GM10248 (cell line): ENCODE data around the gene EDAR.

Source experiments
- CTCF ChIA-PET: fragments of 300-600 bp; sonication (Branson Sonifier 250); formaldehyde crosslinking; extraction: SDS; loops from one replicate; lab custom pipeline; 2021; ENCODE audit warnings: antibody characterized with exemption; lab: Yijun Ruan, JAX
- POLR2A ChIA-PET: fragments of 350-650 bp; sonication (Branson Sonifier 250); formaldehyde crosslinking; extraction: SDS; loops from one replicate; lab custom pipeline; 2020; ENCODE audit warnings: antibody characterized with exemption; lab: Yijun Ruan, JAX
- DNase-seq: peaks from one replicate; pipeline ENCODE4 v3.0.0; 2012; ENCODE audit errors: extremely low spot score
- CTCF ChIP-seq: IDR thresholded peaks from 2 replicates; pipeline ENCODE4 v1.5.1; 2012; ENCODE audit warnings: mild to moderate bottlenecking, low read depth; ENCODE audit errors: extremely low read depth, missing control alignments, control extremely low read depth

Gene EDAR

DNA sequence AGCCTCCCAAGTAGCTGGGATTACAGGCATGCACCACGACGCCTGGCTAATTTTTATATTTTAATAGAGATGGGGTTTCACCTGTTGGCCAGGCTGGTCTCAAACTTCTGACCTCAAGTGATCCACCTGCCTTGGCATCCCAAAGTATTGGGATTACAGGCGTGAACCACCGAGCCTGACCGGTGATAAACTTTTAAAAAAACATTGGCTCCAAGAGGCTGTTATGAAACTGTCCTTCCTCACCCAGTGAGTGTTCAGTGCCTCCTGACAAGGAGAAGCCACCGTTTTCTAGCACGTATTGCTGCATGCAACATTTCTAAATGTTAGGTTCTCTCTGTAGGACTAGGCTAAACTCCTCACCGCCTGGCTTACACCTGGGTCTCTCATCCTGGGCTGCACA, 63.3 kb downstream of the EDAR start:
- POLR2A ChIA-PET: no interaction called here
- DNase-seq: no peak
- CTCF ChIA-PET: no interaction called here
- no peak for TF ChIP-seq CTCF

- ChIA-PET POLR2A (no interaction called here), CTCF (no interaction called here)
- DNase-seq: no peak
- no peak for TF ChIP-seq CTCF
Measured at GRCh38 chr2:108925286-108925685, 63.7 kb downstream of the EDAR start.

GRCh38 chr2:108924580-108925251, 64.3 kb downstream of the EDAR start:
- ChIA-PET CTCF (interaction anchor here (1.3 kb wide), 1 partner anchor 13 kb away, joined by 3 read pairs; no protein-coding TSS in a partner anchor), POLR2A (no interaction called here)
- no peak for DNase-seq
- TF ChIP-seq CTCF: no peak

DNA sequence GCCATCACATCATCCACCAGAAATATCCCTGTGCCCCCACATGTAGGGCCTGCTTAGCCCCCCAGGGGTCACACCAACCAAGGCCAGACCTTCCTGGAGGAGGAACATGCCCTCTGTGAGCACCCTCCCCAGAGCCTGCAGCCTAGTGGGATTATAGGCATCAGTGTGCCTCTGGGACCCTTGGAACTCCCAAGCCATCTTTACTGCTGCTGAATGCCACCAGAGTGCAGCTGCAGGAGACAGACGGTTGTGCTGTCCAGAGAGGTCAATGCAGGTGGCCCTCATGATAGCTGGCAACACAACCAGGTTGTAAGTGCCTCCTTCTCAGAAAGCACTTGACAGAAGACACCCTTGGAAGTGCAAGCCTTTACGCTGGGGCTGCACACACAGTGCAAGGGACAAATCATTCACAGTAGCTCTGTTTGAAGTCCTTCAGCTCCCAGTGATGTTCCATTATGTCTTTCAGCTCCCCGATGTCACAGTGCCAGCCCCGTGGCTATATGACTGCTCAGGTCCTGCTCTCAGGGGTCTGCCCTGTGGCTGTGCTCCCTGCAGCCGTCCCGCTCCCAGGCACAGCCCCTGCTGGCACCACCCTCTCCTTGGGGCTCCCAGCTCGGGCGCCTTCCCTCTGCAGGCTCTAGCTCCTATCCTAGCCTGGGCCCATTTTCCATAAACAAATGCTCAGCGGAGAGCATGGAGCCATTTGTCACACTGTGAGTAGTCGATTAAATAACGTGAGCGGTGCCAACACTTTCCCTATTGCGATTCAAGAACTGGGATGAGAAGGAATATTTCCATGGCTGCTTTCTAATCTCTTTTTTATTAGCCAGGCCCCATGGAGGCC, 65.1 kb downstream of the EDAR start:
- POLR2A ChIA-PET: no interaction called here

DNA sequence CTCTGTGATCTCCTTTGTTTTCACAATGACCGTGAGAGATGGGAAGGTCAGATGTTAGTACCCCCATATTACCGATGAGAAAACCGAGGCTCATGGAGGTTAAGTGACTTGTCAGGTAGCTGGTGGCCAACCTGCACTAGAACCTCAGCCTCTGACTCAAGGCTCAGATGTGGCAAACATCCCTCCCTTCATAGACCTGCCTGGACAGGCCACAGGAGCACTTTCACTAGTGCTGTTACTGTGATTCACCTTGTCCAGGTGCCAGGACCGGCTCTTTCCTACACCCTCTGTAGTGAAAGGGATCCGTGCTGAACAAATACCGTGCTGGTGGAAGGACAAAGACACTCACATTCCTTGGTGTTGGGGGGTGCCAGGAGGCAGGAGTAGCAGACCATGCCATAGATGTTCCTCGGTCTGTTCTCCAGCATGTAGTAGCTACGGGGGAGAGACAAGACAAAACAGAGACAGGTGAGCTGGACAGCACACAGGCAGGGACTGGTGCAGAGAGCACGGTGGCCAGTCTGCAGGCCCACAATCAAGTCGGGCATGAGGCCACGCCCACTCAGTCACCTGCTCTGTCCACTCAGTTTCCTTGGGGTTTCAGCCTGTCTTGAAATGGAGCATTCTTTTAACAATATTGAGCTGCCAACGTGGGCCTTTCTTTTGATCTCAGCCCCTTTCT, 65.9 kb downstream of the EDAR start:
- ChIA-PET CTCF (interaction anchor here (1.3 kb wide), 1 partner anchor 11 kb away, joined by 3 read pairs; no protein-coding TSS in a partner anchor), POLR2A (no interaction called here)
- TF ChIP-seq CTCF: no peak
- no peak for DNase-seq

More for the DNA sequence above, 65.1 kb downstream of the EDAR start:
- no peak for TF ChIP-seq CTCF
- no peak for DNase-seq
- CTCF ChIA-PET: interaction anchor here (1.3 kb wide), 1 partner anchor 12 kb away, joined by 3 read pairs; no protein-coding TSS in a partner anchor
